HG03457 (cell line): Measurements from ENCODE around the gene HRCT1.
"Not testable (repeated sequence)": the region's sequence is repeated elsewhere in the genome, so short reads cannot be mapped to it uniquely, and the experiment has no call there.

Source experiments
- ATAC-seq: cut with Tn5 transposase; IDR thresholded peaks from one replicate; pipeline ENCODE4 v1.9.1; 2021; ENCODE audit warnings: moderate number of reproducible peaks; ENCODE audit not compliant: unreplicated experiment

HRCT1 gene

DNA sequence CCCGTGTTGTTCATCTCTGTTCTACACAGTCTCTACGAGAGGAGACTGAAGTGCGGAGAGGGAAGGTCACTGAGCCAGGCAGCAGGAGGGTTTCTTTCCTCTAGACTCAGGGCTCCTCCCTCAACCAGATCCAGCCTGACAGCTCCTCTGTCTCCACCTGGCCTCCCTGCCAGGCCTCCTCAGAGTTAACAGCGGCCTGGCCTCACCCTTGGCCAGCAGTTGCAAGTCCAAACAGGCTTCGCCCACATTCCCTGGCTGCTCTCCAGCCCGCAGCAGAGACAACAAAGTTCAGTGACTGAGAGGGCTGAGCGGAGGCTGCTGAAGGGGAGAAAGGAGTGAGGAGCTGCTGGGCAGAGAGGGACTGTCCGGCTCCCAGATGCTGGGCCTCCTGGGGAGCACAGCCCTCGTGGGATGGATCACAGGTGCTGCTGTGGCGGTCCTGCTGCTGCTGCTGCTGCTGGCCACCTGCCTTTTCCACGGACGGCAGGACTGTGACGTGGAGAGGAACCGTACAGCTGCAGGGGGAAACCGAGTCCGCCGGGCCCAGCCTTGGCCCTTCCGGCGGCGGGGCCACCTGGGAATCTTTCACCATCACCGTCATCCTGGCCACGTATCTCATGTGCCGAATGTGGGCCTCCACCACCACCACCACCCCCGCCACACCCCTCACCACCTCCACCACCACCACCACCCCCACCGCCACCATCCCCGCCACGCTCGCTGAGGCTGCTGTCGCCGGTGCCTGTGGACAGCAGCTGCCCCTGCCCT lies at the start of gene HRCT1:
TSS of gene HRCT1 (plus strand) at position 291 of the 768 bp plus-strand sequence. CDS start at position 377, 86 bp downstream.
- no peak for ATAC-seq

DNA sequence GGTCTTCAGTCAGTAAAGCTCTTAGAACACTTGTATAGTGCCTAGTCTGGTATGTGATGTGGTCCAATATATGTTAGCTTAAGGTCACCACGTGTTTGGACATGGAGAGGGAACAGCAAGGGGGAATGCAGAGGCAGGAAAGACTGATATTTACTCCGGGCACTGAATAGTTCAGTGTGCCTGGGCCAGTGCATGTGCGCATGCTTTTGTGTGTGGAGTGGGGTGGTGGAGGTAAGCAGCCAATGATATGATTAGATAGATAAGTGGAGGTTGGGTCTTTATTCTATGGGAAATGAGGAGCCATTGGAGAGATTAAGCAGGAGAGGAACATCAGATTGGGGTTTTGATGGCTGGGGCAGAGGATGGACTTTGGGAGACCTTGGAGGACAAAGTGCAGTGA lies 49.8 kb upstream of the HRCT1 start:
- ATAC-seq = no peak

DNA sequence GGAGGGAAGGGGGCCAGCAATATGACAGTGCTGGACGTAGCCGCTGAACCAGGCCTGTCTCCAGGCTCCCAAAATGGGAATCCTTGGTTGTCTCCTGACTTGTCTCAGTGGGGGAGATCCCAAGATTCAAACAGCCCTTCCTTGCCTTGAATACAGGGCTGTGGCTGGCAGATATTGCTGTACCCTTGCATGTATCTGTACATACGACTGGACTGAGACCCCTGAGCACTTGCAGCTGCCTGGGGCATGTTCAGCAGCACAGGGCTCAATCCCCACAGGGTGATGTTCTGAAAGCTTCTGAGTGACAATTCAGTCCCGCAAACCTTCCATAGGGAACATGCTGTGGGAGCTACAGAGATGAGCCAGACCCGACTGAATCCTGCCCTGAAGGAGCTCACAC lies 49.1 kb upstream of the HRCT1 start:
- no peak for ATAC-seq

DNA sequence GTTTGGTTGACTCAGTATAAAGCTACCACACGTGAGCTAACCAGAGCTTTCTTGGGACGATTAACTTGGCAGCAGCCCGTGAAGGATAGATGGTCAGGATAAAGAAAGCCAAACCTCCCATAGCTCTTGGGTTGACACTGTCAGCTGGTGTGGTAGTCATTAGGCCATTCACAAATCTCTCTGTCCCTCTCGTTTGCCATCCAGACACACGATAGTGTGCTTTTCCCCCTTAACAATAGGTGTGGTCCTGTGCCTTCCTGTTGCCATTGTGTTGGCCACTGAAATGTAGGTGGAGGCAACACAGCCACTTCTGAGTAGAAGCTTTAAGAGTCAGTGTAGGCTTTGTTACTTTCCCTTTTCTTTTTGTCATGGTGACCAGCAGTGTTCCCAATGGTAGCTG lies 47.5 kb upstream of the HRCT1 start:
- no peak for ATAC-seq

DNA sequence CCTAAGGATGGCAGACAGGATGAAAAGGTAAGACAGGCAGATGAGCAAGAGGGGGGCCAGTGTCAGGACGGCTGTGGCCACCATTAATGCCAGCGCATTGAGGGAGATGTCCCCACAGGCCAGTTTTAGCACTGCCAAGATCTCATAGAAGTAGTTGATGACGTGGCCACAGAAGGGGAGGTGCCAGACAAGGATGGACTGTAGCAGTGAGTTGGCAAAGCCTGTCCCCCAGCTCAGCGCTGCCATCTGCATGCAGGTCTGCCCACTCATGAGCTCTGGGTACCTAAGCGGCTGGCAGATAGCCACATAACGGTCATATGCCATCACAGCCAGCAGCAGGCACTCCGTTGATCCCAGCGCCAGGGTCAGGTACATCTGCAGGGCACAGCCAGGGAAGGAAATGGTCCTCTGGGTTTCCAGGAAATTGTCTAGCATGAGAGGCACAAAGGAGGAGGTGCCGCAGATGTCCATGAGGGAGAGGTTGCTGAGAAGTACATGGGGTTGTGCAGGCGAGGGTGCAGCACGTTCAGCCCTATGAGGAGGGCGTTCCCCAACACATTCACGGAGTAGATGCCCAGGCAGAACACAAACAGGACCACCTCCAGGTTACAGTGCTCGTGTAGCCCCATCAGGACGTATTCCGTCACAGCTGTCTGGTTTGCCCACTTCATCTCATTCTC lies 46.6 kb upstream of the HRCT1 start:
- ATAC-seq = no peak

DNA sequence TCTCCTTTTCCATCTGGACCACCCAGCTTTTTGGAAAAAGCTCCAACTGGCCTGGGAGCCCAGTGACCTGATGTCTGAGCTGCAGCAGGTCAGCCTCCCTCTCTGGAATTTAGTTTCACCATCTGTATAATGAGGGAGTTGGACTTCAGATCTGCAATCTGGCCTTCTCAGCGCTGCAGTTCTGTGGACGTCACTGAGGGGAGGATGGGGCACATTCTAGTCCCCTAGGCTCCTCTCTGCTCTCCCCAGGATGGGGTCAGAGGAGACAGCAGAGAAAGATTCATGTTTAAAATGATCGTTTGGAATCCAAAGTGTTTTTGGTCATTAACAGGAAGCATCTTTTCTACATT lies 46.0 kb upstream of the HRCT1 start:
- ATAC-seq = no peak

DNA sequence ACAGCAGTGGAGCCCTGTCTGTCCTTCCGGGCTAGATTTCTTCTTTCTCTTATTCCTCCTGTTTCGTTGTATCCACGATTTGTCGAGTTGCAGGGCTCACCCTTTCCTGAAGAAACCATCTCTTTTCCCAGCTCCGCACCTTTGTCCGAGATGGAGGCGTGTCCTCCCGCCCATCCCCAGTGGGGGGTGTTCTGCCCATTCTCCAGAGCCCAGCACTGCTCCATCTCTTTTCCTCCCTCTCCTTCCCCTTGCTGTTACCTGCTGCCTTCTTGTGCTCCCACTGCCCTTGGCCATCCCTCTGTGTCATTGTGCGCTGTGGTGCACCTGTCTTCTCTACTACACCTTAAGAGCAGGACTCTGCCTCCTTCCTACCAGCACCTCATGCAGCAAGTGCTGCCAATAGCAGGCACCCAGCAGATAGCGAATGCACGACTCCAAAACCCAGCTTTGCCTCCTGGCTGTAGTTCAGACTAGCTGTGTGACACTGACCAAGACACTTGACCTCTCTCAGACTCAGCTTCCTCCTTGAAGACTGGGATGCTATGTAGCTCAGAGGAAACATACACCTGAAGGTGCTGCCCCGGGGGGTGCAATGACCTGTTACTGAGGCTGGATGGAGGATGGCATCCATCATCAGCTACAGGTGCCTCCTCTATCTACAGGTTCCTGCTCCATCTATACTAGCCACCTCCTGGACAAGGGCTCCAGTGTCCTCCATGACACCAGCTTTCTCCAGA lies 44.7 kb upstream of the HRCT1 start:
- no peak for ATAC-seq

DNA sequence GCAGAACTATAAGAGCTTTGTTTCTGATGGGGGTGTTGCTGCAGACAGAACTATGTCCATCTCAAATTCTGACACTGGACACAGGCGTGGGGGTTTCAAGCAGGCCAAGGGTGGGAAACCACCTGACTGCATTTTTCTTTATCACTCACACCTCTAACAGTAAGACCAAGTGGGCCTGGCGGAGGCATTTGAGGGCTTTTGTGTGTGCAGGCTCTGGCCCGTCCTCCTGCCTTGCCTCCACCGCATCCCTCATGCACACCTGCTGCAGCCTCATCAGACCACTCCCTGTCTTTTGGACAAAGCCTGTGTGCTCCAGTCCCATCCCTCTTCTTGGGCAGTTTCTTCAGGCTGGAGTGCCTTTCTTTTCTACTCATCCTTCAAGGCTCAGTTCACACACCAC lies 43.7 kb upstream of the HRCT1 start:
- no peak for ATAC-seq

DNA sequence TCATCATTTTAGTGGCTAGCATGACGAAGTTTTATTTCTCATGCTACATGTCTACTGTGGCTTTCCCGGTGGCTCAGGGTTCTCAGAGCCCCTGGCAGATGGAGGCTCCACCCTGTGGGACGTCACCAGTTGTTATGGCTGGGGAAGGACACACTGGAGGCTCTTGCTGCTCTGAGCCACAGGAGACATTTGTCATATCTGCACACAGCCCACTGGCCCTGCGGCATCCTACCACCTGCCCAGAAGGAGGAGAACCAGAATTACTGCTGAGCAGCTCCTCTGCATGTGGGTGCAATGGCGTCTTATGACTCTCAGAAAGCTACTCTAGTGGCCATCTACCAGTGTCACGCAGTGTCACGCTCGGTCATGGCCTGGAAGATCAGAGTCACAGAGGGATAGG lies 42.4 kb upstream of the HRCT1 start:
- ATAC-seq = no peak

DNA sequence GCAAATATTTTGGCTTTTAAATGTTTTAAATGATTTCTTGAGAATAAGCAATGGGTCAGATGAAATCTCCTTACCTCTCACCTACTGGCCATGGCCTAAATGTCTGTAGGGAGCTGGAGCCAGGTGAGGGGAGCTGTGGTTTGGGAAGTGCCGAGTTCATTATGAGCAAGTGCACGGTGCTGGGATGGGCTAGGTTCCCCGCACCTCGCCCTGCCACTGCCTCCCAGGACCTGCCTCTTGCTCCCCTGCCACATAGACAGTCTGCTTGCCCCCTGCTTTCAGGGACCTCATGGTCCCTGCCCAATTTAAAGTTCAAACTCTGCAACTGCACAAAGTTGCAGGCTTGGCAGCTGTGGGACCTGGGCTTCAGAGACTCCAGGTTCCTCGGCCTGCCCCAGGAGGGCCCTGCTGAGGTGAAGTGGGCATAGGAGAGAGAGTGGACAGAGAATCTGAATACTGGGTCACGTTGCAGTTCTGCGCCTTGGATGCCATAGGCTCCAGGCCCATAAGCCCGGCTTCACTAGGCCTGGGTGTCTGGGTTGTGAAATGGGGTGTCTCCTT lies 41.2 kb upstream of the HRCT1 start:
- ATAC-seq = no peak

DNA sequence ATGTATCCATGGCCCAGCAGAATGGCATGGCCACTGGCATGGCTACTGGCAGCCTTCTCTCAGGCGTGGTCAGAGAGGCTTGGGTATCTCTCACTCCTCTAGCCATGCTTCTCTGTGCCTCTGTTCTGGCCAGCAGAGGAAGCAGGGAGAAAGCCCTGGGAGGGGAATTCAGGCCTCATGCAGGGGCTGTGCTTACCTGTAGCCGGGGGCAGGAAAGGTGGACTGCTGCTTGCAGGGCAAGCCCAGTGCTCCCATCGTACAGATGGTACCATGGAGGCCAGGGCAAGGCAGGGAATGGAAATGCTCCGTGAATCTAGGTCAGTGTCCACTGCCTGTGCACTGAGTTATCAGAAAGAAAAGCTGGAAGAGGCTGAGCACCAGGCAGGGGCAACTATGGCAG lies 38.5 kb upstream of the HRCT1 start:
- no peak for ATAC-seq

DNA sequence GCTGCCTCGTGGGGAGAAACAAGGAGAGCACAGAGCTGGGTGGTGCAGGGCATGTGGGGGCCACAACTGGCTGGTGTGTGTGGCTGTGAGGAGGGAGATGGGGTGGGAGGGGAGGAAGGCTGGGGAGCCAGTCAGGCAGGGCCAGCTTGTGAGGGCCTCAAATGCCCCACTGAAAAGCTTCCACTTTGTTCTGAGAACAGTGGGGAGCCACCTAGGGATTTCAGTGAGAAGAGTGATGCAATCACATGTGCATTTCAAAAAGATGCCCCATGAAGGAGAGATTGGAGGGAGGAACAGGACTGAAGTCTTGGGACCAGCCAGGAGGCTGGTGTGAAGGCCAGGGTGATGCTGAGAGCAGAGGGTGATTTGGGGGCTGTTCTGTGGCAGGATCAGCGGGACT lies 37.1 kb upstream of the HRCT1 start:
- no peak for ATAC-seq

DNA sequence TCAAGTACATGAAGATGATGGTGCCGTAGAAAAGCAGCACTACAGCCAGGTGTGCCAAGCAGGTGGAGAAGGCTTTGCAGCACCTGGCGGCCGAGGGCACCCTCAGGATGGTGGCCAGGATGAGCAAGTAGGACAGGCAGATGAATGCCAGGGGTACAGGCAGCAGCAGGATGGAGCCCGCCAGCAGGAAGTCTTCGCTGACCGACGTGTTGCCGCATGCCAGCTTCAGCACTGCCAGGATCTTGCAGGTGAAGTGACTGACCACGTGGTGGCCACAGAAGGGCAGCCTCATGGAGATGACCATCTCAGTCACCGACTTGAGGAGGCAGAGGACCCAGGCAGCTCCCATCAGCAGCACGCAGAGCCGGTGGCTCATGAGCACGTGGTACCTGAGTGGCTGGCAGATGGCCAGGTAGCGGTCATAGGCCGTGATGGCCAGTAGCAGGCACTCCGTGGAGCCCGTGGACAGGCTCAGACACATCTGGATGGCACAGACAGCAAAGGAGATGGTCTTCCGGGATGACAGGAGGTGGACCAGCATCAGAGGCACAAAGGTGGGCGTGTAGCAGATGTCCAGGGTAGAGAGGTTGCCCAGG lies 36.3 kb upstream of the HRCT1 start:
- no peak for ATAC-seq

DNA sequence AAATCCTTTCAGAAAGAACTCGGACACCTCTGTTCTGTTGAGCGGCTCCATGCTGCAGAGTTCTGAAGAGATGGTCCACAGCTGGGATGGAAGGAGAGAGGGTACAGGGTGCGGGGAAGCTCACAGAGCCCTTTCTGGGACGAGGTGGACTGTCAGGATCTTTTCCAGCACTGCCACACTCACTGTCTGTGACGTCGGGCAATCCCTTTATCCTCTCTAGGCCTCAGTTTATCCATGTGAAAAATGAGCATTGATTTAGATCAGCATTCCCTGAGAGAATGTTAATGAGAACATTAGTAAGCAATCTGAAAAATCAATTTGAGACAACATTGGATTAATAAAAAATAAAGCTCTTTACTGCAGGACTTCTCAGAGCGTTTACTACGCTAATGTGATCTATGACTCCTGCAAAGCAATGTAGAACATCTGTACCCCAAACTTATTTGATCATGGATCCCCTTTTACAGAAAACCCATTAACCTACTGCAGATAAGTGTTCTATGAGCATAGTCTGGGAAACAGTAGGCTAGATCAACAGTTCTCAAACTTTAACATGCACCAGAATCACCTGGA lies 35.6 kb upstream of the HRCT1 start, which contains the start of gene OR13J1:
TSS of gene OR13J1 (minus strand) at position 51 of the 573 bp plus-strand sequence. CDS start at position 51, 0 bp downstream.
- no peak for ATAC-seq

DNA sequence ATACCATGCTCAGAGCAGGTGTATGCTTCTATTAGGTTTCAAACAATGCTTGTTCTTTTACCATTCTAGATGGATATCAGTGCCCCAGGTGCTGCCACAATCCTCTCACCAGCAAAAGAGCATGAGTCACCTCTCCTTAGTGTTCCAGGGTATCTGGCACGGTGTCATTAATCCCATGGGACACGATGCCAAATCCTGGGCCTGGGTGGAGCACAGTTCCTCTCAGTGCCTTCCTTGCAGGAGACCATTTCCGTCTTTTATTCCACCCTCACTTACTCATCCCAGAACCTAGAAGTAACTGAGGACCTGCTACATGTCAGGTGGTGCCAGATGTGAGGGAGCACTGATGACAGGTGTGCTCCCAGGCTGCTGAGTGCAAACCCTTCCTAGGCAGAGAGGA lies 34.5 kb upstream of the HRCT1 start:
- ATAC-seq = no peak

DNA sequence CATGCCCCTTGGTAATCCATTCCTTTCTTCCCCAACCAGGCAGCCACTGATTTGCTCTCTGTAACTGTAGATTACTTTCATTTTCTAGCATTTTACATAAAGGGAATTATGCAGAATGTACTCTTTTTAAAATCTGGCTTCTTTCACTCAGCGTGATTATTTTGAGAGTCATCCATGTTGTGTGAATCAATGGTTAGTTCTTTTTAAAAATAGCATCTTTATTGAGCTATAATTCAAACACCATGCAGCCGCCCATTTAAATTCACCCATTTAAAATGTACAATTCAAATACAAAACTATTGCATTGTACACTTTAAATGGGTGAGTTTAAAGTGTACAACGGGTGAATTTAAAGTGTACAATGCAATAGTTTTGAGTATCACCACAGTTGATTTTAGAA lies 33.5 kb upstream of the HRCT1 start:
- no peak for ATAC-seq

DNA sequence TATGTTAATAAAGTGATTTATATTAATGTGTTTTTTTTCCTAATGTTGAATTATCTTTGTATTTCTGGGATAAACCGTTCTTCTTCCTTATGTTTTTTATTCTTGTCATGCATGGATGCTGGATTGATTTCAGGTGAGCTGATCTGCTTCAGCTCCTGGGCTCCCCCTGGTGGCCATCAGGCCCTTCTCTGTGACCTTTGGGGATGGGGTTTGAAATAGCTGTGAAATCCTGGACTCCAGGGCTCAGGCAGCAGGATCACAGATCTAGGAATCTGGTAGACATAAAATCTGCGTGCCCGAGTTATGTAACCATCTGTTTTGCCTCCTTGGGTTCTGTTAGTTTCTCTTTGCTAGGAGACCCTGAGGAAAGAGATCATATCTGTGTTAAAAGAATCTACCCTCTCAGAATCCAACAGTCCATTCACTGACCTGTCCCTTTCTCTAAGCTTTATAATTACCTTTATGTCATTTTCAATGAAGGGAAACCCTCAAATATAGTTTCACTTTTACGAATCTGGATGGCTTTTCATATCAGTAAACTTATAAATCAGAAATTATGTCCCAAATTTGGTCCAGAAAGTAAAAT lies 23.6 kb upstream of the HRCT1 start:
- ATAC-seq = no peak

DNA sequence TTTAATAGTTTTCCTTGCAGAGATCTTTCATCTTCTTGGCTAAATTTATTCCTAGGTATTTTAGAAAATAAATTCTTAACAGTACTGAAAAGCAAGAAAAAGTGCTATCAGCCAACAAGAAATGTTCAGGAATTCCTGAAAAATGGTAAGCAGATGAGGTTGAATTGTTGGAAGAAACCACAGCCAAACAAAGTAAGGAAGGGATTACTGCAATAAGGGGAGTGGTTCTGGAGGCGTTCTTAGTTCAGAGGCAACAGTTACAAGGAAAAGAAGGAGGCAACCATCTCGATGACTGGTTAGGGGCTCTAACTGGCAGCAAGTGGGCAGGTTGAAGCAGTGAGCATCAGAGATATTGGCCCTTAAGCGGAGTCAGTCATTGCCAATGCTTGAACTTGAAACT lies 23.0 kb upstream of the HRCT1 start:
- ATAC-seq = no peak

DNA sequence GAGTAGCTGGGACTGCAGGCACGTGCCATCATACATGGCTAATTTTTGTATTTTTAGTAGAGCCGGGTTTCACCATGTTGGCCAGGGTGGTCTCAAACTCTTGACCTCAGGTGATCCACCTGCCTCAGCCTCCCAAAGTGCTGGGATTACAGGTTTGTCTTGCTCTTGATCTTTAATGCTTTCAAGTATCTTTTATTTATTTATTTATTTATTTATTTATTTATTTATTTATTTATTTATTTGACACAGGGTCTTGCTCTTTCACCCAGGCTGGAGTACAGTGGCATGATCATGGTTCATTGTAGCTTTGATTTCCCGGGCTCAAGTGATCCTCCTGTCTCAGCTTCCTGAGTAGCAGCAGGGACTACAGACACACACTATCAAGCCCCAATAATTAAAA lies 21.1 kb upstream of the HRCT1 start:
- ATAC-seq = not testable (repeated sequence)

DNA sequence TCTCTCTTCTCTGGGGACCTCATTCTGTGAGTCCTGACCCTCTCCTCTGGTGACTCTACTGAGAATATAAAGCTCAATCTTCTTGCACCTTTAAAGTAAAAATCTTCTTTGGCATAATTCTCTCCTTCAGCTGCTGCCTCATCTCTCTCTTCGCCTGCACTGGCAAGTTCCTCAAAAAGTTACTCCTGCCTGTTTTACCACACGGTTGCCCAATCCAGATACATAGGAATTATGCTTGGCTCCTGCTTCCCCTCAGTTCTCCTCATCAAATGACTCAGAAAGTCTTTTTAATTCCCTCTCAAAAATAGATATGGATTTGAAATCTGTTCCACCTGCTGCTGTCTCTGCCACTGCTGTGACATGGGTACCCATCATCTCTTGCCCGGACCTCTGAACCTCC lies 14.4 kb upstream of the HRCT1 start:
- ATAC-seq = no peak

DNA sequence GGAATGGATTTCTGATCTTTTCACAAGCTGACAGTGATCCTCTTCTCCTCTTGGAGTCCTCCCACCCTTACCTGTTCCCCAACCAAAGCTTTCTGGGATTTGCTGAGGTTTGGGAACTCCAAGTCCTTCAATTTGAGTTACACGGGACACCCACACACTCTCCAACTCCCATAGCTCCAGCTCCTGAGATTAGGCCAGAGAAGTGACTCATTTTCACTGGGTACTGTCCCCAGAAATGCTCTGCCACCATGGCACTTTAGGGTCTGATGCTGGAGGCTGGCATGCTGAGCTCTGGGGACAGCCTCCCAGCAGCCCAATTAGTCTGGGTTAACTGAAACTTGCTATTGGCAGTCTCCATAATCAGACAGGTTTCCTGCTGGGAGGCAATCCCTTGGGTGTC lies 14.0 kb upstream of the HRCT1 start:
- ATAC-seq = no peak
